HG02798 (cell line): Measurements from ENCODE around the gene ITGB2.
A peak's percentile ranks its signal among the peaks of the same experiment; 100 is the strongest.

ENCODE experiments used
- ATAC-seq: cut with Tn5 transposase; IDR thresholded peaks from one replicate; pipeline ENCODE4 v1.9.1; 2021; ENCODE audit warnings: mild to moderate bottlenecking; ENCODE audit not compliant: unreplicated experiment, poor library complexity

The ITGB2 gene

GRCh38 chr21:44873356-44874239 lies 47.1 kb downstream of the ITGB2 start, which contains the start of gene PTTG1IP:
Gene PTTG1IP, minus strand, starts transcription at chr21:44873690. Its CDS starts 74 bp downstream, at chr21:44873616.
- ATAC-seq = peak; percentile 86

GRCh38 chr21:44872649-44873355 lies 47.9 kb downstream of the ITGB2 start:
- ATAC-seq = no peak

GRCh38 chr21:44872323-44872648 lies 48.4 kb downstream of the ITGB2 start:
- no peak for ATAC-seq

GRCh38 chr21:44871576-44872269 lies 49.0 kb downstream of the ITGB2 start:
- ATAC-seq = no peak

- no peak for ATAC-seq
Observed at GRCh38 chr21:44870748-44871495, 49.8 kb downstream of the ITGB2 start.

- no peak for ATAC-seq
Observed at GRCh38 chr21:44869781-44870747, 50.6 kb downstream of the ITGB2 start.

GRCh38 chr21:44868707-44869106 lies 52.0 kb downstream of the ITGB2 start:
- no peak for ATAC-seq

- no peak for ATAC-seq
Observed at GRCh38 chr21:44867999-44868700, 52.5 kb downstream of the ITGB2 start.

GRCh38 chr21:44867464-44867863 lies 53.2 kb downstream of the ITGB2 start:
- ATAC-seq = no peak

GRCh38 chr21:44866780-44867179 lies 53.9 kb downstream of the ITGB2 start:
- ATAC-seq = no peak

- no peak for ATAC-seq
Observed at GRCh38 chr21:44865561-44866280, 55.0 kb downstream of the ITGB2 start.

- ATAC-seq = no peak
Observed at GRCh38 chr21:44862869-44863685, 57.6 kb downstream of the ITGB2 start.

GRCh38 chr21:44858791-44859190 lies 61.9 kb downstream of the ITGB2 start:
- no peak for ATAC-seq

GRCh38 chr21:44858291-44858690 lies 62.4 kb downstream of the ITGB2 start:
- ATAC-seq = no peak

- ATAC-seq = no peak
Observed at GRCh38 chr21:44857127-44857892, 63.4 kb downstream of the ITGB2 start.

- ATAC-seq = no peak
Observed at GRCh38 chr21:44856131-44856530, 64.6 kb downstream of the ITGB2 start.
